ENCODE data around the gene SIGLEC1. TPM values are rescaled to one million over a fixed set of nuclear protein-coding genes. Genes with fewer than 3 reads are reported as not detected.

SIGLEC1 gene
- total RNA-seq, 1 donor from 2014 or later, result 6.4 TPM

DNA sequence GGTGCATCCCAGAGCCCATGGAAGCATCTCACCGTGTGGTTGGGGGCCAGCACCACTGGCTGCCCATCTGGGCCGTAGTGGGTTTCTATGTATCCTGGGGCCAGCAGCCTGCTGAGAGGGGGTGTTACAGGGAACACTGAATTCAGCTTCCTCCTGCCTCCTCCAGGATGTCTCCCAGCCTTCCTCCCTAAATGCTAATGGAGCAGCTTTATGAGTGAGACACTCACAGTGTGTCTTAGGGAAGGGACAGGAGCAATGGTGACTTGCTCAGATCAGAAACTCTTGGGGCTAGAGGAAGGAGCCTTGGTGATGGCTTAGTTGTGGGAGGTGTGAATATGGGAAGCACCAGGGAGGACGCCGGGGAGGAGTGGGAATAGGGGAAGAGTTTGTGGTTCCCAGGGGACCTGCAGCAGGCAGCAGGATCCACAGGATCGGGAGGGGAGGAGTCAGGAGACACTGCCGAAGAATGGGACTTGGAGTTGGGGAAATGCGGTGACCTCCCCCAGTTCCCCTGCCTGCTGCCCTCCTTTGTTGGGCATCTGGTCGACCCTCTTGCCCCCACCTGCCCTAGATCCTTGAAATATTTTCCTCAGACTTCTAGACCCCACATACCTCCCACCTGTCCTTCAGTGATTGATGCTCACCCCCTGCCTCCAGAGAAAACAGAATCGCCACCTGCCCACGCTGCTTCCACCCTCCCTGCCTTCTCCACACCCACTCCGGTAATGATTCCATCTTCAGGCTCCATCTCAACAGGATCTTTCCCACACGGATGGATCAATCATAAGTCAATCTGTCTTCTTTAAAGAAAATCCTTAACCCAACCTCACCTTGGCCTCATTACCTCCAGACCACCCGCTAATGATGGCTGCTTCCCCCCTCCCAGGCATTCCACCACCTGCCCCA, 37.2 kb downstream of the SIGLEC1 start:
- Histone ChIP-seq H3K4me3 (no peak overlapping the region), H3K36me3 (no peaks in the 10 kb centered on the region), H3K27ac (replicated peaks) (no peak overlapping the region), H3K27me3 (ENCODE audit: low read depth) (peaks cover 66% of the 10 kb centered on the region), H3K9me3 (replicated peaks) (no peaks in the 10 kb centered on the region), H3K4me1 (peaks cover 36% of the 10 kb centered on the region)
- TF ChIP-seq, protein P1, sequence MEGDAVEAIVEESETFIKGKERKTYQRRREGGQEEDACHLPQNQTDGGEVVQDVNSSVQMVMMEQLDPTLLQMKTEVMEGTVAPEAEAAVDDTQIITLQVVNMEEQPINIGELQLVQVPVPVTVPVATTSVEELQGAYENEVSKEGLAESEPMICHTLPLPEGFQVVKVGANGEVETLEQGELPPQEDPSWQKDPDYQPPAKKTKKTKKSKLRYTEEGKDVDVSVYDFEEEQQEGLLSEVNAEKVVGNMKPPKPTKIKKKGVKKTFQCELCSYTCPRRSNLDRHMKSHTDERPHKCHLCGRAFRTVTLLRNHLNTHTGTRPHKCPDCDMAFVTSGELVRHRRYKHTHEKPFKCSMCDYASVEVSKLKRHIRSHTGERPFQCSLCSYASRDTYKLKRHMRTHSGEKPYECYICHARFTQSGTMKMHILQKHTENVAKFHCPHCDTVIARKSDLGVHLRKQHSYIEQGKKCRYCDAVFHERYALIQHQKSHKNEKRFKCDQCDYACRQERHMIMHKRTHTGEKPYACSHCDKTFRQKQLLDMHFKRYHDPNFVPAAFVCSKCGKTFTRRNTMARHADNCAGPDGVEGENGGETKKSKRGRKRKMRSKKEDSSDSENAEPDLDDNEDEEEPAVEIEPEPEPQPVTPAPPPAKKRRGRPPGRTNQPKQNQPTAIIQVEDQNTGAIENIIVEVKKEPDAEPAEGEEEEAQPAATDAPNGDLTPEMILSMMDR (IDR thresholded peaks at IDR 0.05; ENCODE audit: borderline replicate concordance), result no peak
- no peak for DNase-seq
- intact Hi-C loops (cut with micrococcal nuclease), result no loop called here

DNA sequence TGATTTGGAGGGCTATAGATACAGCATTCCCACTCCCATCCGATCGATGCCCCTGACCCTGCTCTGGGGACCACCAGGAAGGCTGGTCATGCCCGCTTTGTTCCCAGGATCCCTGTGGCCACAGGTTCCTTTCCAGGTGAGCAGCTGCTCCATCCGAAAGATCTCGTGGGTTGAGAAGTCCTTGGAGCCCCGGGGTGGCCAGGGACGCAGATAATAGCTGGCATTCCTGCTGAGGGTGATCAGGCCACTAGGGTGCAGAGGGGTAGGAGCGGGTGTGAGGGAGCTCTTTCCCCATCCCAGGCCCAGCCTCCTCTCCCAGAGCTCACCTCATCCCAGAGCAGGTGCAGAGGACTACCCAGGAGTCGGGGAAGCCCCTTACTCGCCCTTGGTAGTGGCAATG, 38.0 kb downstream of the SIGLEC1 start:
- no peaks in the 10 kb centered on the region for H3K36me3 ChIP-seq
- H3K27ac ChIP-seq (replicated peaks), result no peak overlapping the region
- TF ChIP-seq, protein P1 (IDR thresholded peaks at IDR 0.05; ENCODE audit: borderline replicate concordance), result no peak
- DNase-seq, result no peak
- peaks cover 67% of the 10 kb centered on the region for H3K27me3 ChIP-seq (ENCODE audit: low read depth)
- peaks cover 37% of the 10 kb centered on the region for H3K4me1 ChIP-seq
- H3K9me3 ChIP-seq (replicated peaks), result no peaks in the 10 kb centered on the region
- H3K4me3 ChIP-seq, result no peak overlapping the region
- intact Hi-C loops (cut with micrococcal nuclease), result no loop called here

GRCh38 chr20:3673221-3674070, 39.0 kb downstream of the SIGLEC1 start:
- Histone ChIP-seq H3K36me3 (no peaks in the 10 kb centered on the region), H3K4me1 (peaks cover 36% of the 10 kb centered on the region), H3K4me3 (peak overlapping the region; percentile 46), H3K9me3 (replicated peaks) (no peaks in the 10 kb centered on the region), H3K27ac (replicated peaks) (no peak overlapping the region), H3K27me3 (ENCODE audit: low read depth) (peaks cover 72% of the 10 kb centered on the region)
- TF ChIP-seq, protein P1 (IDR thresholded peaks at IDR 0.05; ENCODE audit: borderline replicate concordance), result no peak
- no peak for DNase-seq
- intact Hi-C loops (cut with micrococcal nuclease), result no loop called here

GRCh38 chr20:3672547-3673171, 39.7 kb downstream of the SIGLEC1 start:
- Histone ChIP-seq H3K27me3 (ENCODE audit: low read depth) (peaks cover 77% of the 10 kb centered on the region), H3K9me3 (replicated peaks) (no peaks in the 10 kb centered on the region), H3K4me1 (peaks cover 28% of the 10 kb centered on the region), H3K4me3 (peak overlapping the region; percentile 46), H3K36me3 (no peaks in the 10 kb centered on the region), H3K27ac (replicated peaks) (no peak overlapping the region)
- TF ChIP-seq, protein P1 (IDR thresholded peaks at IDR 0.05; ENCODE audit: borderline replicate concordance), result no peak
- intact Hi-C loops (cut with micrococcal nuclease), result no loop called here
- no peak for DNase-seq

- TF ChIP-seq, protein P1 (IDR thresholded peaks at IDR 0.05; ENCODE audit: borderline replicate concordance), result no peak
Measured at GRCh38 chr20:3671986-3672546, 40.3 kb downstream of the SIGLEC1 start.

More at GRCh38 chr20:3671986-3672546, 40.3 kb downstream of the SIGLEC1 start:
- Histone ChIP-seq H3K4me3 (peak overlapping the region; percentile 46), H3K27ac (replicated peaks) (no peak overlapping the region), H3K9me3 (replicated peaks) (no peaks in the 10 kb centered on the region), H3K36me3 (no peaks in the 10 kb centered on the region), H3K27me3 (ENCODE audit: low read depth) (peaks cover 82% of the 10 kb centered on the region), H3K4me1 (peaks cover 22% of the 10 kb centered on the region)
- DNase-seq, result no peak
- intact Hi-C loops (cut with micrococcal nuclease), result no loop called here

All from left ventricle myocardium inferior (tissue), 1 donor.